Right lobe of liver (tissue), 6 donors: ENCODE data around the gene CD81. TPM values are rescaled to one million over a fixed set of nuclear protein-coding genes. Genes with fewer than 3 reads are reported as not detected.

Experiments used
- ATAC-seq, 4 donors: fragments of 200-7000 bp; cut with Tn5 transposase; one replicate each; pipeline ENCODE4 v1.9.1; 2020; ENCODE audit warnings: mild to moderate bottlenecking in 4 of 4, moderate library complexity in 4 of 4
- DNase-seq, 3 donors: peaks; one replicate each; pipeline ENCODE4 v3.0.0-alpha.2; 2020
- H3K27ac ChIP-seq, 3 donors: fragments of 200-600 bp; one replicate each; pipeline ENCODE4 v1.8.0; 2022
- H3K27me3 ChIP-seq, 2 donors: fragments of 200-600 bp; one replicate each; pipeline ENCODE4 v1.8.0; 2022
- H3K36me3 ChIP-seq, 4 donors: fragments of 200-600 bp; sonication (generic) in 1 of 4; one replicate each; pipeline versions ENCODE4 v1.5.1 to v1.8.0; 2017 to 2022; ENCODE audit warnings: control low read depth in 1 of 4
- H3K4me1 ChIP-seq, 4 donors: fragments of 200-600 bp; sonication (generic) in 1 of 4; one replicate each; pipeline versions ENCODE4 v1.5.1 to v1.8.0; 2017 to 2022; ENCODE audit warnings: control low read depth in 1 of 4
- H3K4me3 ChIP-seq, 3 donors: fragments of 200-600 bp; one replicate each; pipeline ENCODE4 v1.8.0; 2022
- H3K9me3 ChIP-seq, 4 donors: fragments of 200-600 bp; sonication (generic) in 1 of 4; one replicate each; pipeline versions ENCODE4 v1.5.1 to v1.8.0; 2017 to 2022; ENCODE audit warnings: control low read depth in 1 of 4
- CTCF ChIP-seq, 4 donors: fragments of 200-600 bp in 3 of 4; fragments of 450-650 bp in 1 of 4; IDR thresholded peaks; one replicate each; pipeline versions ENCODE4 v1.5.1 to v1.8.0; 2016 to 2022; ENCODE audit warnings: antibody characterized with exemption in 4 of 4, mild to moderate bottlenecking in 2 of 4
- POLR2A ChIP-seq: fragments of 450-650 bp; IDR thresholded peaks from one replicate; pipeline ENCODE4 v1.6.1; 2017; ENCODE audit warnings: antibody characterized with exemption, mild to moderate bottlenecking
- WGBS: methylation state at CpG from one replicate; pipeline ENCODE4 v1.1.6; 2018; ENCODE audit warnings: low coverage, low lambda C conversion rate; ENCODE audit not compliant: insufficient coverage; ENCODE audit errors: missing lambda C conversion rate; 5-methylcytosine and 5-hydroxymethylcytosine counted together
- intact Hi-C, 2 donors: fragments of 100-400 bp; cut with DNase I; formaldehyde crosslinking; loops; one replicate each; pipeline versions ENCODE4 v1.11.2 to v1.14.1; 2022
- total RNA-seq, 6 experiments: library from RNA; depleted of rRNA in 2 of 6; stranded (reverse); fragments of >200 nt in 2 of 6; fragmentation: NEBNext Ultra II Directional in 3 of 6; extraction: Animal tissue kit (Norgen Biotek cat#: 25700) in 3 of 6; gene quantifications; one replicate each; pipeline versions ENCODE4 v1.1.0 to v1.2.4, GENCODE V29; 2016 to 2023
- donor health status: DM: no; HTN: yes; CAD: no.
- donor health status: DM: no; HTN: no; CAD: no.
- donor health status: DM: no; HTN: no; CAD: no.
- donor health status: DM: no; HTN: yes; CAD: no.
- donor health status: DM: no; HTN: yes; CAD: no.

The CD81 gene
- total RNA-seq, 6 experiments from 2014 or later: 433 to 721 (median 528) TPM

- TF ChIP-seq POLR2A (no peak), CTCF (IDR thresholded peaks at IDR 0.05) (no peak)
- Histone ChIP-seq H3K36me3 (no peaks in the 10 kb centered on the region), H3K4me3 (no peak overlapping the region), H3K4me1 (no peaks in the 10 kb centered on the region), H3K27me3 (peaks cover 0 to 4% of the 10 kb centered on the region in 2 donors), H3K9me3 (no peaks in the 10 kb centered on the region), H3K27ac (no peak overlapping the region)
- intact Hi-C loops: loop anchor here in 1 of 2 donors (10.0 kb wide), 1 partner anchor 74 kb away; no protein-coding TSS in a partner anchor
- 37% methylated on average over 4 of the region's 8 CpGs for whole genome bisulfite sequencing
- peak; percentile 18 to 37 (median 33) for DNase-seq
- ATAC-seq: peak in 1 of 4 donors; percentile 21
Observed at GRCh38 chr11:2440646-2441045, 63.5 kb downstream of the CD81 start.

GRCh38 chr11:2441171-2441570 lies 64.1 kb downstream of the CD81 start:
- H3K27ac ChIP-seq: no peak overlapping the region
- no peaks in the 10 kb centered on the region for H3K36me3 ChIP-seq
- TF ChIP-seq POLR2A (no peak), CTCF (IDR thresholded peaks at IDR 0.05) (no peak)
- no peak overlapping the region for H3K4me3 ChIP-seq
- ATAC-seq (no peak), DNase-seq (peak; percentile 13 to 42 (median 36))
- peaks cover 0 to 4% of the 10 kb centered on the region in 2 donors for H3K27me3 ChIP-seq
- 100% methylated on average over 1 of the region's 4 CpGs for WGBS
- no peaks in the 10 kb centered on the region for H3K4me1 ChIP-seq
- intact Hi-C loops: loop anchor here in 1 of 2 donors (10.0 kb wide), 1 partner anchor 74 kb away; no protein-coding TSS in a partner anchor
- no peaks in the 10 kb centered on the region for H3K9me3 ChIP-seq

- Histone ChIP-seq H3K27me3 (peaks cover 0 to 4% of the 10 kb centered on the region in 2 donors), H3K27ac (no peak overlapping the region), H3K4me3 (no peak overlapping the region), H3K36me3 (no peaks in the 10 kb centered on the region), H3K4me1 (no peaks in the 10 kb centered on the region), H3K9me3 (no peaks in the 10 kb centered on the region)
- intact Hi-C loops: loop anchor here in 1 of 2 donors (10.0 kb wide), 1 partner anchor 72 kb away; no protein-coding TSS in a partner anchor
- TF ChIP-seq CTCF (IDR thresholded peaks at IDR 0.05): no peak
- no peak for TF ChIP-seq POLR2A
- 80% methylated on average over 2 of the region's 2 CpGs for WGBS
- DNase-seq (no peak), ATAC-seq (no peak)
Observed at GRCh38 chr11:2442589-2442988, 65.5 kb downstream of the CD81 start.

GRCh38 chr11:2443406-2443805 lies 66.3 kb downstream of the CD81 start:
- no peak for ATAC-seq
- Histone ChIP-seq H3K27ac (no peak overlapping the region), H3K4me3 (no peak overlapping the region), H3K4me1 (no peaks in the 10 kb centered on the region), H3K36me3 (no peaks in the 10 kb centered on the region), H3K9me3 (no peaks in the 10 kb centered on the region), H3K27me3 (peaks cover 0 to 4% of the 10 kb centered on the region in 2 donors)
- no peak for TF ChIP-seq CTCF (IDR thresholded peaks at IDR 0.05)
- TF ChIP-seq POLR2A: no peak
- intact Hi-C loops: loop anchor here in 1 of 2 donors (10.0 kb wide), 1 partner anchor 71 kb away; no protein-coding TSS in a partner anchor
- 52% methylated on average over 8 of the region's 11 CpGs for WGBS
- peak in 1 of 3 donors; percentile 38 for DNase-seq
